GM12874 (cell line): ENCODE data around the gene IFITM2.

Source experiments
- CTCF ChIP-seq: IDR thresholded peaks from 2 replicates; pipeline ENCODE4 v1.5.1; 2011; ENCODE audit warnings: low read depth, mild to moderate bottlenecking, control low read depth, low read length, moderate library complexity; ENCODE audit not compliant: insufficient read depth

Gene IFITM2

GRCh38 chr11:316031-316701 lies 8.6 kb downstream of the IFITM2 start:
- no peak for TF ChIP-seq CTCF

GRCh38 chr11:316891-317301 lies 9.3 kb downstream of the IFITM2 start:
- TF ChIP-seq CTCF, result no peak

- TF ChIP-seq CTCF, result no peak
Measured at GRCh38 chr11:324156-324555, 16.5 kb downstream of the IFITM2 start.

- TF ChIP-seq CTCF, result no peak
Measured at GRCh38 chr11:325796-326591, 18.4 kb downstream of the IFITM2 start.

- TF ChIP-seq CTCF, result no peak
Measured at GRCh38 chr11:326592-326841, 18.9 kb downstream of the IFITM2 start.

GRCh38 chr11:326842-327580 lies 19.4 kb downstream of the IFITM2 start:
- TF ChIP-seq CTCF, result no peak

GRCh38 chr11:327581-327923 lies 19.9 kb downstream of the IFITM2 start:
- TF ChIP-seq CTCF, result no peak
